ENCODE data around the gene PXT1. TPM values are rescaled to one million over a fixed set of nuclear protein-coding genes. Genes with fewer than 3 reads are reported as not detected.
"Not testable (repeated sequence)": the region's sequence is repeated elsewhere in the genome, so short reads cannot be mapped to it uniquely, and the experiment has no call there.

PXT1 gene
- total and polyA plus RNA-seq, 2 experiments from 2014 or later, result not detected

- H3K79me2 ChIP-seq, result no peaks in the 10 kb centered on the region
- peak overlapping the region; percentile 14 for H3K27ac ChIP-seq
- TF ChIP-seq, protein P1, sequence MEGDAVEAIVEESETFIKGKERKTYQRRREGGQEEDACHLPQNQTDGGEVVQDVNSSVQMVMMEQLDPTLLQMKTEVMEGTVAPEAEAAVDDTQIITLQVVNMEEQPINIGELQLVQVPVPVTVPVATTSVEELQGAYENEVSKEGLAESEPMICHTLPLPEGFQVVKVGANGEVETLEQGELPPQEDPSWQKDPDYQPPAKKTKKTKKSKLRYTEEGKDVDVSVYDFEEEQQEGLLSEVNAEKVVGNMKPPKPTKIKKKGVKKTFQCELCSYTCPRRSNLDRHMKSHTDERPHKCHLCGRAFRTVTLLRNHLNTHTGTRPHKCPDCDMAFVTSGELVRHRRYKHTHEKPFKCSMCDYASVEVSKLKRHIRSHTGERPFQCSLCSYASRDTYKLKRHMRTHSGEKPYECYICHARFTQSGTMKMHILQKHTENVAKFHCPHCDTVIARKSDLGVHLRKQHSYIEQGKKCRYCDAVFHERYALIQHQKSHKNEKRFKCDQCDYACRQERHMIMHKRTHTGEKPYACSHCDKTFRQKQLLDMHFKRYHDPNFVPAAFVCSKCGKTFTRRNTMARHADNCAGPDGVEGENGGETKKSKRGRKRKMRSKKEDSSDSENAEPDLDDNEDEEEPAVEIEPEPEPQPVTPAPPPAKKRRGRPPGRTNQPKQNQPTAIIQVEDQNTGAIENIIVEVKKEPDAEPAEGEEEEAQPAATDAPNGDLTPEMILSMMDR (IDR thresholded peaks at IDR 0.05; ENCODE audit: poor library complexity), result no peak
- TF ChIP-seq EZH2 (IDR thresholded peaks at IDR 0.05; ENCODE audit: borderline replicate concordance) (no peak), EZH2phosphoT487 (IDR thresholded peaks at IDR 0.05; ENCODE audit: low read depth, severe bottlenecking, unreplicated experiment) (no peak)
- H3K4me2 ChIP-seq, result no peak overlapping the region
- H3K4me3 ChIP-seq, result no peak overlapping the region
- no peaks in the 10 kb centered on the region for H3K27me3 ChIP-seq
- WGBS (ENCODE audit: low lambda C conversion rate, missing lambda C conversion rate), result 94% methylated on average over 4 of the region's 4 CpGs
- DNase-seq (ENCODE audit: low spot score), result no peak
- H3K36me3 ChIP-seq (replicated peaks; ENCODE audit: insufficient read depth, low read depth), result no peaks in the 10 kb centered on the region
- no peaks in the 10 kb centered on the region for H3K9me3 ChIP-seq (ENCODE audit: low read depth)
- no peak overlapping the region for H2AFZ ChIP-seq
- H3K4me1 ChIP-seq (ENCODE audit: insufficient read depth), result no peaks in the 10 kb centered on the region
- no peaks in the 10 kb centered on the region for H3K9me2 ChIP-seq (replicated peaks; ENCODE audit: insufficient read depth)
- no peaks in the 10 kb centered on the region for H4K20me1 ChIP-seq (ENCODE audit: insufficient read depth, poor library complexity, severe bottlenecking)
These were observed 28.9 kb downstream of the PXT1 start for GRCh38 chr6:36413489-36414480.

- not testable (repeated sequence) for H3K4me3 ChIP-seq; H2AFZ ChIP-seq; H3K4me2 ChIP-seq; H3K36me3 ChIP-seq (replicated peaks; ENCODE audit: insufficient read depth, low read depth); H3K79me2 ChIP-seq; H4K20me1 ChIP-seq (ENCODE audit: insufficient read depth, poor library complexity, severe bottlenecking); H3K9me2 ChIP-seq (replicated peaks; ENCODE audit: insufficient read depth); H3K9me3 ChIP-seq (ENCODE audit: low read depth); H3K4me1 ChIP-seq (ENCODE audit: insufficient read depth); DNase-seq (ENCODE audit: low spot score); H3K27me3 ChIP-seq; H3K27ac ChIP-seq
- 100% methylated on average over 1 of the region's 5 CpGs for WGBS (ENCODE audit: low lambda C conversion rate, missing lambda C conversion rate)
These were observed 32.9 kb downstream of the PXT1 start for GRCh38 chr6:36409718-36410117.

DNA sequence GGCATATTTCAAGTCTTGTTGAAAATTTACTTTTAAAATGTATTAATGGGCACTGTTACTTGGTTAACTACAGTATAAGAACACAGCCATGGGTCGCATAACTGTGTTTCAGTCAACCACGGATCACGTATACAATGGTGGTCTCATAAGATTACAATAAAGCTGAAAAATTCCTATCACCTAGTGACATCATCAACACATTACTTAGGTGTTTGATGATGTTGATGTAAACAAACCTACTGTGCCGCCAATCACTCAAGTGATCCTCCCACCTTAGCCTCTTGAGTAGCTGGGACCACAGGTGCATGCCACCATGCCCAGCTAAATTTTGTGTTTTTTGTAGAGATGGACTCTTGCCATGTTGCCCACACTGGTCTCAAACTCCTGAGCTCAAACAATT is 38.5 kb downstream of the PXT1 start:
- H4K20me1 ChIP-seq (ENCODE audit: insufficient read depth, poor library complexity, severe bottlenecking), result no peaks in the 10 kb centered on the region
- no peak overlapping the region for H3K4me2 ChIP-seq
- 95% methylated on average over 4 of the region's 4 CpGs for WGBS (ENCODE audit: low lambda C conversion rate, missing lambda C conversion rate)
- no peaks in the 10 kb centered on the region for H3K4me1 ChIP-seq (ENCODE audit: insufficient read depth)
- DNase-seq (ENCODE audit: low spot score), result no peak
- no peaks in the 10 kb centered on the region for H3K9me2 ChIP-seq (replicated peaks; ENCODE audit: insufficient read depth)
- H3K4me3 ChIP-seq, result no peak overlapping the region
- H3K79me2 ChIP-seq, result no peaks in the 10 kb centered on the region
- TF ChIP-seq EZH2 (IDR thresholded peaks at IDR 0.05; ENCODE audit: borderline replicate concordance), result no peak
- TF ChIP-seq EZH2phosphoT487 (IDR thresholded peaks at IDR 0.05; ENCODE audit: low read depth, severe bottlenecking, unreplicated experiment), result no peak
- TF ChIP-seq, protein P1 (IDR thresholded peaks at IDR 0.05; ENCODE audit: poor library complexity), result no peak
- no peak overlapping the region for H2AFZ ChIP-seq
- H3K27ac ChIP-seq, result no peak overlapping the region
- no peaks in the 10 kb centered on the region for H3K9me3 ChIP-seq (ENCODE audit: low read depth)
- no peaks in the 10 kb centered on the region for H3K36me3 ChIP-seq (replicated peaks; ENCODE audit: insufficient read depth, low read depth)
- H3K27me3 ChIP-seq, result no peaks in the 10 kb centered on the region

DNA sequence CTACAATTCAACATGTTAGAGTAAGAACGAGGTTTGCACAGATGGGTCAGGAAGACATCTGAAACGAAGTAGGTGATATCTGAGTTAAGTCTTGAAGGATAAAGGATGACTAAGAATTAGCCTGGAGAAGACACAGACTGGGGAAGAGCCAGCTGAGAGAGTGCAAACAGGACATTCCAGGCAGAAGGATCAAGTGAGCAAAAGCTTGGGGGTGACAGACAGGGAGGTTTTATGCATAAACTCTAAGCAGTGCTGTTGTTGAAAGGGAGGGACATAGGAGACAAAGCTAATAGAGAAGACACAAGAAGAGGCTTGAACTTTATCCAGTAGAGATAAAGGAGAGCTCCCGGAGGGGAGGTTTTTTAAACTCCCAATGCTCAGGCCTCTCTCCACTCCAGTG is 40.2 kb downstream of the PXT1 start:
- no peaks in the 10 kb centered on the region for H3K4me1 ChIP-seq (ENCODE audit: insufficient read depth)
- H3K36me3 ChIP-seq (replicated peaks; ENCODE audit: insufficient read depth, low read depth), result no peaks in the 10 kb centered on the region
- H2AFZ ChIP-seq, result no peak overlapping the region
- H3K4me3 ChIP-seq, result no peak overlapping the region
- H3K79me2 ChIP-seq, result no peaks in the 10 kb centered on the region
- no peaks in the 10 kb centered on the region for H3K9me3 ChIP-seq (ENCODE audit: low read depth)
- H3K27ac ChIP-seq, result no peak overlapping the region
- H3K9me2 ChIP-seq (replicated peaks; ENCODE audit: insufficient read depth), result no peaks in the 10 kb centered on the region
- no peak for DNase-seq (ENCODE audit: low spot score)
- no peak overlapping the region for H3K4me2 ChIP-seq
- no peaks in the 10 kb centered on the region for H4K20me1 ChIP-seq (ENCODE audit: insufficient read depth, poor library complexity, severe bottlenecking)
- WGBS (ENCODE audit: low lambda C conversion rate, missing lambda C conversion rate), result 45% methylated on average over 3 of the region's 3 CpGs
- H3K27me3 ChIP-seq, result no peaks in the 10 kb centered on the region
- TF ChIP-seq EZH2 (IDR thresholded peaks at IDR 0.05; ENCODE audit: borderline replicate concordance), result no peak
- TF ChIP-seq, protein P1 (IDR thresholded peaks at IDR 0.05; ENCODE audit: poor library complexity), result no peak
- no peak for TF ChIP-seq EZH2phosphoT487 (IDR thresholded peaks at IDR 0.05; ENCODE audit: low read depth, severe bottlenecking, unreplicated experiment)
